Thoracic aorta (tissue), 2 donors: ENCODE results near the gene NDUFS2. TPM values are rescaled to one million over a fixed set of nuclear protein-coding genes. Genes with fewer than 3 reads are reported as not detected.

Experiments used
- ATAC-seq: fragments of 150-250 bp; one replicate; pipeline ENCODE4 v1.8.0; 2017; ENCODE audit warnings: low read depth; ENCODE audit not compliant: insufficient number of reproducible peaks, low FRiP score
- DNase-seq: peaks from one replicate; pipeline ENCODE4 v3.0.0-alpha.2; 2020; ENCODE audit warnings: low spot score
- H3K27ac ChIP-seq, 2 donors: fragments of 200-600 bp; sonication (generic); 1 replicate in 1 of 2; 2 replicates in 1 of 2; pipeline ENCODE4 v1.5.1; 2016; ENCODE audit warnings: mild to moderate bottlenecking in 2 of 2, moderate library complexity in 2 of 2
- H3K27me3 ChIP-seq: fragments of 200-600 bp; sonication (generic); replicated peaks from 2 replicates; pipeline ENCODE4 v1.6.0; 2016; ENCODE audit warnings: mild to moderate bottlenecking; ENCODE audit not compliant: insufficient read depth
- H3K36me3 ChIP-seq: fragments of 200-600 bp; sonication (generic); one replicate; pipeline ENCODE4 v1.5.1; 2016
- H3K4me1 ChIP-seq, 2 donors: fragments of 200-600 bp; sonication (generic); 1 replicate in 1 of 2; 2 replicates in 1 of 2; pipeline versions ENCODE4 v1.5.1 to v1.6.0; 2016; ENCODE audit warnings: low read depth in 2 of 2, mild to moderate bottlenecking in 1 of 2; ENCODE audit not compliant: control insufficient read depth in 1 of 2
- H3K4me3 ChIP-seq: fragments of 200-600 bp; sonication (generic); 2 replicates; pipeline ENCODE4 v1.5.1; 2016; ENCODE audit warnings: mild to moderate bottlenecking
- H3K9me3 ChIP-seq: fragments of 200-600 bp; sonication (generic); 2 replicates; pipeline ENCODE4 v1.5.1; 2016
- CTCF ChIP-seq: fragments of 200-600 bp; sonication (generic); IDR thresholded peaks from one replicate; pipeline ENCODE4 v1.5.1; 2019; ENCODE audit warnings: antibody characterized with exemption
- total RNA-seq, 2 donors: library from RNA; depleted of rRNA; stranded (reverse); fragments of >200 nt; gene quantifications; one replicate each; pipeline versions ENCODE4 v1.1.0 to v1.2.3, GENCODE V29; 2016

Gene NDUFS2
- total RNA-seq, 2 donors from 2014 or later, result 61.5 to 63.5 TPM

- H3K27ac ChIP-seq, result peak within 1 kb of the TSS; percentile 94 to 99
- no peak for TF ChIP-seq CTCF
- DNase-seq (no peak), ATAC-seq (no peak)
- H3K4me1 ChIP-seq, result peaks cover 10 to 35% of the 10 kb centered on the region in 2 donors
- no peaks in the 10 kb centered on the region for H3K36me3 ChIP-seq
- H3K4me3 ChIP-seq, result peak within 1 kb of the TSS; percentile 40
- no peaks in the 10 kb centered on the region for H3K27me3 ChIP-seq
- H3K9me3 ChIP-seq, result no peaks in the 10 kb centered on the region
These were observed 3.2 kb upstream of the NDUFS2 start, which contains the start of gene ADAMTS4 for GRCh38 chr1:161198897-161199431. Gene ADAMTS4, minus strand, starts transcription at chr1:161199054. Its CDS starts 427 bp downstream, at chr1:161198627.

GRCh38 chr1:161199506-161200139, 2.5 kb upstream of the NDUFS2 start:
- peak overlapping the region; percentile 94 to 99 for H3K27ac ChIP-seq
- ATAC-seq (no peak), DNase-seq (no peak)
- H3K4me3 ChIP-seq, result no peak overlapping the region
- no peaks in the 10 kb centered on the region for H3K36me3 ChIP-seq
- TF ChIP-seq CTCF, result no peak
- H3K27me3 ChIP-seq, result no peaks in the 10 kb centered on the region
- H3K9me3 ChIP-seq, result no peaks in the 10 kb centered on the region
- H3K4me1 ChIP-seq, result peaks cover 10 to 35% of the 10 kb centered on the region in 2 donors

GRCh38 chr1:161200421-161200991, 1.7 kb upstream of the NDUFS2 start:
- Histone ChIP-seq H3K4me1 (peaks cover 13 to 35% of the 10 kb centered on the region in 2 donors), H3K4me3 (no peak overlapping the region), H3K27me3 (no peaks in the 10 kb centered on the region), H3K36me3 (no peaks in the 10 kb centered on the region), H3K9me3 (no peaks in the 10 kb centered on the region), H3K27ac (peak overlapping the region; percentile 94 to 99)
- ATAC-seq (no peak), DNase-seq (no peak)
- no peak for TF ChIP-seq CTCF

- no peak for TF ChIP-seq CTCF
- no peak for ATAC-seq
- Histone ChIP-seq H3K27me3 (no peaks in the 10 kb centered on the region), H3K36me3 (peaks cover under 1% of the 10 kb centered on the region), H3K9me3 (no peaks in the 10 kb centered on the region), H3K27ac (peak overlapping the region; percentile 94 to 99), H3K4me1 (peaks cover 13 to 35% of the 10 kb centered on the region in 2 donors), H3K4me3 (peak overlapping the region; percentile 86)
- no peak for DNase-seq
These were observed 953 bp upstream of the NDUFS2 start for GRCh38 chr1:161200992-161201835.
